CD4-positive, alpha-beta T cell treated with Interleukin-6 for 4 hours (primary cell): ENCODE results near the gene SLC2A9.

Source experiments
- DNase-seq: peaks from one replicate; pipeline ENCODE4 v3.0.0-alpha.2; 2020; ENCODE audit warnings: mixed read lengths

SLC2A9 gene

DNA sequence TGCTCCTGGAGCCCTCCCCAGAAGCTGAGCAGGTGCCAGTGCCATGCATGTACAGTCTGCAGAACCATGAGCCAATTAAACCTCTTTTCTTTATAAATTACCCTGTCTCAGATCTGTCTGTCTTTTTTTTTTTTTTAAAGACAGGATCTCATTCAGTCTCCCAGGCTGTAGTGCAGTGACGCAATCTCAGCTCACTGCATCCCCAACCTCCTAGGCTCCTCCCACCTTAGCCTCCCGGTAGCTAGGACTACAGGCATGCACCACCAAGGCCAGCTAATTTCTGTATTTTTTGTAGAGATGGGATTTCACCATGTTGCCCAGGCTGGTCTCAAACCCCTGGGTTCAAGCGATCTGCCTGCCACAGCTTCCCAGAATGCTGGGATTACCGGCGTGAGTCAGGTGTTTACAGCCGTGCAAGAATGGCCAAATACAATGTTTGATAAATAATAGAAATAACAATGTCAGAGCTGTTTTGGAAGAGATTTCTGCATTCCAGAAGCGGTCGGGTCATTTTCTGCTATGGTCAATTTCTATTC, 68.8 kb downstream of the SLC2A9 start:
- no peak for DNase-seq

DNA sequence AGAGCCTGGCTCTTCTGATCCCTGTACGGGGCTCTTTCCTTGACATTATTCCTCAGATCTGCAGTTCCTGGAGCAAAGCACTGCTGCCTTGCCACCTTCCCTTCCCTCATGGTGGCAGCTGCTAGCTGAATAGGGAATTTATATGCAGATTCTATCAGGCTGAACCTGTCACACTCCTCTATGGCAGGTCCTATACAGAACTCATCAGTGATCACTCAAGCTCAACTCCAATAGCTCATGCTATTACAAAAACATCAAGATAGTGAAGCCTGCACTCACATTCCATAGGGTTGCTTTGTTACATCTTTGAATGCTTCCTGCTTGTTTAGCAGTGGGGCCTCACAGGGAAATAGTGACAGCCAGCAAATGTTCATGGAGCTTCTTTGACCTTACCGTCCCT, 71.7 kb downstream of the SLC2A9 start:
- DNase-seq: no peak

- no peak for DNase-seq
Observed at GRCh38 chr4:9947168-9948062, 73.9 kb downstream of the SLC2A9 start.

- no peak for DNase-seq
Observed at GRCh38 chr4:9946170-9946569, 75.1 kb downstream of the SLC2A9 start.

GRCh38 chr4:9944431-9945425, 76.6 kb downstream of the SLC2A9 start:
- DNase-seq: no peak

DNA sequence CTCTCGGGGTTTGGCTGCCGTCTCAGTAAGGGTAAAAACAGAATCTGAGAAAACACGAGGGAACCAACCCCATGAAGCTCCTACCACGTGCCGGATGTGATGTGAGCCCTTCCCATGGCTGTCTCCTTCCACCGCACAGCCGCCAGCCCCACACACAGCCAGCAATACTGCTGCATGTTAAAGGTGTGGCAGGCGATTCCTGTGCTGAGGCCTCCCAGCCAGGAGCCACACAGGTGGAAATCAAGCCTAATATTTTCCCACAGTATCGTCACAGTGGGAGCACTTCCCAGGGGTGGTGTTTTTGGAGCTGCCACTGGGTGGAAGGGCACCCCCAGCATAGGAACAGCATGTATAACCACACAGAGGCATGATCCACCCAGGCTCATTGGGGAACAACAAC, 77.5 kb downstream of the SLC2A9 start:
- no peak for DNase-seq

DNA sequence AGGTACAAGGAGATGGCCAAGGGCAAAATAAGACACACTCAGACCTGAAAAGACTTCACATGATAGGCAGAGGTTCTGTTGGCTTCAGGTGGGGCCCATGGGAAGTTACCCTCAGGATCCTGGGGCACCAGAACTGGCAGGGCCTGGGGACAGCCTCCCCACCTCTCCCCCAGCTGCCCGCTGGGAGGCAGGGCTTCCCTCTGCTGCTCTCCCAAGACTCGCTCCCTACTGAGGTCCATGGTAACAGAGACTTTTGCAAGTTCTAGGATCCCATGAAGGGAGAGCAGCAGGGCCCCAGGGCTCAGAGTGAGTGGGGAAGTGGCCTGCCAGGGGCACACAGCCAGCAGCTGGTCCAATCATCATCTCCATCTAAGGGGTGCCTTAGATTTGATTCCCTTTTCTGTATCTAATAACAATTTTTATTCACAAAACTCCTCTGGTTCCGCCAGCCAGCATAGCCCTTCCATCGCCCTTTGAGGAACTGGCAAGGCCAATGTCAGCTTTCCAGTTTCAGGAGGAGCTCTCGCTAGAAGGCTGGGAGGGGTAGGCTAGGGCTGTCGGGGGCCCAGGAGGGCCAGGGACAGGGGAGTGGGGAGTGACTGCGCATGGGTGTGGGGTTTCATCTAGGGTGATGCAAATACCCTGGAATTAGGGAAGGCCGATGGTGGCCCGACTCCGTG, 78.2 kb downstream of the SLC2A9 start:
- DNase-seq: no peak

- no peak for DNase-seq
Observed at GRCh38 chr4:9942139-9942538, 79.2 kb downstream of the SLC2A9 start.

DNA sequence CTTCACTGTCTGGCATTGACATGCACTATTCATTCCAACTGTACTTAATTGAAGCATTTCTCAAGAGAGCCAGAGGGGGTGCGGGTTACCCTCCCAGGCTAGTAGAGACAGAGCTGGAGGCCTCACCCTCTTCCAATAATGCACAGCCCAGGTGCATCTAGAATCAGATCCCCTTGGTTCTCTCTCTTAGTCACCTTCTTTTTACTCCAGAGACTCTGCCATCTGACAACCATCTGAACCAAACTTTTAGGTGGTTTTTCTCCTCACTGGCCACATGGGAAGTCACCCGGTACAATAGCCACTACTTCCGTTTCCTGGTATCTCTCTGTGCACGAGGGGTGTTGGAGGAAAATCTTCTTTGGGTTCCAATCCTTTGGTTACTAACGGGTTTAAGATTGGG, 81.3 kb downstream of the SLC2A9 start:
- DNase-seq: no peak

- no peak for DNase-seq
Observed at GRCh38 chr4:9938933-9939332, 82.4 kb downstream of the SLC2A9 start.

DNA sequence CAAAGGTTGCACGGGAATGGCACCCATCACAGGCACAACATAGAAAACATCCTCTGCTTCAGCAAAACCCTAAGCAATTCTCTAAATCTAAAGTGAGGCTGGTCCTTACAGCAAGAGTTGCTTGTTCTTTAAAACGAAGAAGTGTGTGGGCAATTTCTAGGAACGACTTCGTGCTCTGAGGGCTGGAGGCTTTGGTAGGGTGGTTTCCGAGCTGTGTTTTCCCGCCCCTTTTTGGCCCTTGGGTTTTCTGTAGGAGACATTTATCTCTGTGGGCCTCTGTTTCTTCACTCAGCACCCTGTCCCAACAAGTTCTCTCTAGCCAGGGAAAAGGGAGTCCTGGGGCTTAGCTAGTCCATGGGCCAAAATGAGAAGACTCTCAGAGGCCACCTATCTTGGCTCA, 84.2 kb downstream of the SLC2A9 start:
- DNase-seq: no peak

DNA sequence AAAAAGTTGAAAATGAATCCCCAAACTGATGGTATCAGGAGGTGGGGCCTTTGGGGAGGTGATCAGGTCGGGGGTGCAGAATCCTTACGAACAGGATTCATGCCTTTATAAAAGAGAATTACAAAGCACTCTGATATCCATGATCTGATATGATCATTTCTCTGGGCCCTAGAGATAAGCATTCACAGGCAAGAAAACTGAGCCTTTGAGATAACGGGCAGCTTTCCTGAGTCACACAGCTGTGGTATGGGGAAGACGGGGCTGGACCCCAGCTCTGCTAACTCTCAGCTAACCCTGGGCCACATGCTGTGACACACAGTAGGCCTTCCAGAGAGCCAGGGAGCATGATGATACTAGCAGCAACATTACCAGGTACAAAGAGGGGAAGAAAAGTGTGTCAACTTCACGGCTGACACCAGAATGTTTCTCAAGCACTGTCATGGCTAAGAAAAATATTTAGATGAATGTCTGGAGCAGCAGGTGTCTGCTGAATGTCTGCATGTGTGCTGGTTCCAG, 85.1 kb downstream of the SLC2A9 start:
- no peak for DNase-seq

DNA sequence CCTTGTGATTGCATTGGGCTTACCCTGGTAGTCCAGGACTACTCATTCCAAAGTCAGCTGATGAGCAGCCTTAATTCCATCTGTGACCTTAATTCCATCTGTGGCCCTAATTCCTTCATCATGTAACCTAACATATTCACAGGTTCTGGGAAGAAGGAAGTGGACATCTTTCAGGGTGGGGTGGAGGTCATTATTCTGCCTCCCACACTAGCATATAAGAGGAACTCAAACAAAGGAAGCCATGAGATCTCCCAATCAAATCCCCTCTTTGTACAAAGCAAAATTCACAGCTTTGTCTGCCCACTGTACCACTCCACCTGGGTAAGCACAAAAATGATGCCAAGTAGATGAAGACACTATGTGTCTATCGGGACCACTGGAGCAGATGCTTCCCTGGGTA, 87.3 kb downstream of the SLC2A9 start:
- no peak for DNase-seq

DNA sequence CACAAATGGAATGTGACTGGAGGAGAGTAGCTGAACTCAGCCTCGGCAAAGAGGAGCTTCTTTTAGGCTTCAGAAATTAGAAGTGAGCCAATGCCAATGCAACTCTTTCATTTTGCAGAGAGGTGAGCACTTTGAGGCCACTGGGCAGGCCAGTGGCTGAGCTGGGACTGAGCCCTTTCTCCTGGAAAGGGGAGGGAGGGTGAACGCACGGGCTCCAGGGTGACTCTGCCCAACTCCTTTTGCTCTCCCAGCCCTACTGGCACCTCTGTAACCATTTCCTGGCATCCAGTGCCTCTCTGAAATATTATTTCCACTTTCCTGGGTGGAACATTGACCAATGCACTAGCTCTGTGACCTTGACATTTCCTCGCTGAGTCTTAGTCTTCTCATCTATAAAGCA, 88.1 kb downstream of the SLC2A9 start:
- DNase-seq: no peak

DNA sequence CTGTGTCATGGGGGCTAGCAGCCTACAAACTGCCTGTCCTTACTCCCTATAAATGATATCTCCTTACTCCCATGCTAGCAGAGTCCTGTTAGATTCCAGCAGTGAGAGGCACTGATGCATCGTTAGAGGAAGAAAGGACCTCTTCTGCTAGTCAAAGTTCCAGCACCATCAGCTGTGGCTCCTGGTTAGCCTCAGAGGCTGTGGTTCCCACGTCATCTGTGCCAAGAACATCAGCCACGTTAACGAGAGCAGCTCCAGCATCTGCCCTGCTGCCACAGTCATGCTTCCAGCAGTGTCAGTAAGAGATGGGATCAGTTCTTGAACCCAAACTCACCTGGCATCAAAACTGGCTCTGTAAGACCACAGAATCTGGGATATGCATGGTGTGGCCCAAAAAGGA, 88.5 kb downstream of the SLC2A9 start:
- DNase-seq: no peak

- DNase-seq: no peak
Observed at GRCh38 chr4:9931146-9931545, 90.2 kb downstream of the SLC2A9 start.

DNA sequence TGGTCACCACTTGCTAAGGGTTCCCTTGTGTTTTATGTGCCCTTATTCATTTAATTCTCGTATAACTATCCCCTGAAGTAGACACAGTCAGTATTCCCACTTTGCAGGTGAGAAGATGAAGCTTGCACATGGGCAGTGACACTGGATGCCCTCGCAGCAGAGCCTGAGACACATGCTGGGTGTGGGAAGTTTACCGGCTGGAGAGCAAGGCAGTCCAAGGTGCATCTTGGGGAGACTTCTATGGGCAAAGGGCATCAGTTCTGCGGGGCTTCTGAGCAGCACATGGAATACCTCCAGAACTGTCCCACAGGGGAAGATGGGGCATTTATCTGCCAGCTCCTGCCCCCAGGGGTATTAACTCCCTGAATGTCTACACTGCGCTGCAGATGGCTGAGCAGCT, 92.2 kb downstream of the SLC2A9 start:
- no peak for DNase-seq

- no peak for DNase-seq
Observed at GRCh38 chr4:9927341-9928007, 93.8 kb downstream of the SLC2A9 start.

- DNase-seq: no peak
Observed at GRCh38 chr4:9926586-9926985, 94.7 kb downstream of the SLC2A9 start.

GRCh38 chr4:9925750-9926439, 95.4 kb downstream of the SLC2A9 start:
- DNase-seq: no peak

DNA sequence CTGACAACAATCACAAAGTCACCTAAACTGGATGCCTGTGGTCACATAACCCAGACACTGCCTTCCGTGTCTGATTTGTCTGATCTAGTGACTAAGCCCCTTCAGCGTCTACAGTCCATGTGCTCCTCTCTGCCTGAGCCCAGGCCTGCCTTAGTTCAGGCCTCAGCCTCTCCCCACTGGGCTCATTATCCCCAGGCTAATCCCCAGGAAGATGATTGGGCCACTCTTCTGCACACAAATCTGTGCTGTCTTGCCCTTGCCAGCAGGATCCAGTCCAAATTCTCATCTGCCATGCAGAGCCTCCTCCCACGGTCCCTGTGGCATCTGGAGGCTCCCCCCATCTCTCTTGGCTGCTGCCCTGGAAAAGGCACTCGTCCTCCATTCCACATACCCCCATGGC, 96.5 kb downstream of the SLC2A9 start:
- no peak for DNase-seq
